Medulla oblongata (tissue), 1 donor: ENCODE data around the gene GAPVD1.
"Not testable (repeated sequence)": the region's sequence is repeated elsewhere in the genome, so short reads cannot be mapped to it uniquely, and the experiment has no call there.

Source experiments
- DNase-seq: peaks from one replicate; pipeline ENCODE4 v3.0.0-alpha.2; 2015; ENCODE audit errors: extremely low spot score

The GAPVD1 gene

DNA sequence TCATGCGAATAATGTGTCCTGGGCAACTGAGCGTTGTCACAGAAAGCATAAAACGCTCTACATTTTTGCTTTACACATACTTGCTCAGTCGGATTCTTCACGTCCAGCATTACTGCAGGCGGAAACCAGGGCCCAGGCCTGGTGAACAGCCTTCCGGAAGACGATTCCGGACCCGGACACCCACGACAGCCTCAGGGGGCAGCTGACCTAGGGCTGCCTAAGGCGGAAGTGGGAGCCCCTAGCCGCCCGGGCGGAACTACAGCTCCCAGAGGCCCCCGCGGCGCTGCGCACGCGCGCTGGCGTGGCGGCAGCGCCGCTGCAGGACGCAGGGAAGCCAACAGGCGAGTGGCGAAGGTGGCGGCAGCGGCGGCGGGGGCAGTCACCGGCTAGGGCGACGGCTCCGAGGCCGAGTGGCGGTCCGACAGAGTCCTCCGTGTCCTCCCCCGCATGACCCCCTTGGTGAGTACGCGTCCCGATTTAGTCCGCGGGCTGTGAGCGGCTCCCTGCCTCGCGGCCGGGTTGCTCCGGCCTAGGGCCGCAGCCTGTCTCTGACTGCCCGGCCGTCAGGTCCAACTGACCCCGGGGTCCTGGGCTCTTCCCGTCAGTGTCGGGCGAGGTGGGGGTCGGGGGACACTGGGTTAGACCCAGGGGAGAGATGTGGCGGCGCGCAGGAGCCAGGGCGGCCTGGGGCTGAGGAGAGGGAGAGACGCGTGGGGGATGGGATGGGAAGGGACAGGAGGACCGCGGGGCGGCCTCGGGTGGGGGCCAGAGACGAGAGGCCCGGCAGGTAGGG is at the start of gene GAPVD1:
TSS of gene GAPVD1 (plus strand) at position 326 of the 793 bp plus-strand sequence. CDS start 37,096 bp downstream, outside the sequence.
- peak; percentile 93 for DNase-seq

DNA sequence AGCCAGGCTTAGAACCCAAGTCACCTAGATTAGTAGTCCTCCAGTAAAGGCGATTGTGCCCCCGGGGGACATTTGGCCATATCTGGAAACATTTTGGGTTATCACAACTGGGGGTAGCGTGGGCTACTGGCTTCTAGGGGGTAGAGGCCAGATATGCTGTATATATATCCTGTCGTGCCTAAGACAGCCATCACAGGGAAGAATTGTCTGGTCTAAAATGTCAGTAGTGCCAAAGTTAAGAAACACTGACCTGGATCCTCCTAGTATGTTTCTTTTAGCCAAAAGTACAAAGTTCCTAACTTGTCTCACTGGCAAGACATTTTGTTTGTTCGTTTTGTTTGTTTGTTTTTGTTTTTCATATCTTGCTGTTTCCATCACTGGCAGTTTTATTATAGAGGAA is 47.4 kb upstream of the GAPVD1 start:
- no peak for DNase-seq

DNA sequence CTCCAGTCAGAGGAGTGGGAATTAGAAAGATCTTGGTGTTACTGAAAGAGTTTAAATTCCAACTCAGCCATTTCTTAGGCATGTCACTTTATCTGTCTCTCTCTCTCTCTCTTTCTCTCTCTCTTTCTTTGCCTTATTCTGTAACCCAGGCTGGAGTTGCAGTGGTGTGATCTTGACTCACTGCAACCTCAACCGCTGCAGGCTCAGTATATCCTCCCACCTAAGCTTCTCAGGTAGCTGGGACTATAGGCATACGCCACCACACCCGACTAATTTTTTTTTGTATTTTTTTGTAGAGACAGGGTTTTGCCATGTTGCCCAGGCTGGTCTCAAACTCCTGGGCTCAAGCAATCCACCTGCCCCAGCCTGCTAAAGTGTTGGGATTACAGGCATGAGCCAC is 43.0 kb upstream of the GAPVD1 start:
- no peak for DNase-seq

GRCh38 chr9:125224858-125225257 is 36.8 kb upstream of the GAPVD1 start:
- DNase-seq: not testable (repeated sequence)

- peak; percentile 28 for DNase-seq
These were observed 33.9 kb upstream of the GAPVD1 start for GRCh38 chr9:125227761-125228160.

DNA sequence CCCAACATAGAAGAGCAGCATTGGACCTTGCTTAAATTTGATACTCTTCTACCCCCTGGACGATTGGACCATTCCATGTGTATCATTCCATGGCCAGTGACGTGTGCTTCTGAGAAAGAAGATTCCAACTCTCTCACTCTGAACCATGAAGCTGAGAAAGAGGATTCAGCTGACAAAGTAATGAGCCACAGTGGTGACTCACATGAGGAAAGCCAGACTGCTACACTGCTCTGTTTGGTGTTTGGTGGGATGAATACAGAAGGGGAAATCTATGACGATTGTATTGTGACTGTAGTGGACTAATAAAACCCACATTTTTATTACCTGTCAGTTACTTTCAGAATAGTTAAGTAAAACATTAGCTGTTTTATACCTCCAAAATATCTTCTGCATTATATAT is 27.9 kb upstream of the GAPVD1 start:
- DNase-seq: no peak

DNA sequence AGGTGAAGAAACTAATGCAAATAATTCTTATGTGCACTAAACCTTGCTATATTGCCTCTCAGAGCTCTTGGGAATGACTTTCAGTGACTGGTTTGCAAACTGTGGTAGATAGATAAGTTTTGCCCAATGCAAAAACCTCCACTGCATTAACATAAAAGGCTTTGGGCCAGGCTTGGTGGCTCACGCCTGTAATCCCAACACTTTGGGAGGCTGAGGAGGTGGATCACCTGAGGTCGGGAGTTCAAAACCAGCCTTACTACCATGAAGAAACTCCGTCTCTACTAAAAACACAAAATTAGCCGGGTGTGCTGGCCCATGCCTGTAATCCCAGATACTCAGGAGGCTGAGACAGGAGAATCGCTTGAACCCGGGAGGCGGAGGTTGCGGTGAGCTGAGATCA is 27.5 kb upstream of the GAPVD1 start:
- DNase-seq: not testable (repeated sequence)

GRCh38 chr9:125235804-125236519 is 25.7 kb upstream of the GAPVD1 start:
- no peak for DNase-seq

GRCh38 chr9:125236520-125237159 is 25.0 kb upstream of the GAPVD1 start:
- DNase-seq: not testable (repeated sequence)

- no peak for DNase-seq
These were observed 23.3 kb upstream of the GAPVD1 start for GRCh38 chr9:125238127-125238914.

GRCh38 chr9:125238915-125239446 is 22.6 kb upstream of the GAPVD1 start:
- no peak for DNase-seq

DNA sequence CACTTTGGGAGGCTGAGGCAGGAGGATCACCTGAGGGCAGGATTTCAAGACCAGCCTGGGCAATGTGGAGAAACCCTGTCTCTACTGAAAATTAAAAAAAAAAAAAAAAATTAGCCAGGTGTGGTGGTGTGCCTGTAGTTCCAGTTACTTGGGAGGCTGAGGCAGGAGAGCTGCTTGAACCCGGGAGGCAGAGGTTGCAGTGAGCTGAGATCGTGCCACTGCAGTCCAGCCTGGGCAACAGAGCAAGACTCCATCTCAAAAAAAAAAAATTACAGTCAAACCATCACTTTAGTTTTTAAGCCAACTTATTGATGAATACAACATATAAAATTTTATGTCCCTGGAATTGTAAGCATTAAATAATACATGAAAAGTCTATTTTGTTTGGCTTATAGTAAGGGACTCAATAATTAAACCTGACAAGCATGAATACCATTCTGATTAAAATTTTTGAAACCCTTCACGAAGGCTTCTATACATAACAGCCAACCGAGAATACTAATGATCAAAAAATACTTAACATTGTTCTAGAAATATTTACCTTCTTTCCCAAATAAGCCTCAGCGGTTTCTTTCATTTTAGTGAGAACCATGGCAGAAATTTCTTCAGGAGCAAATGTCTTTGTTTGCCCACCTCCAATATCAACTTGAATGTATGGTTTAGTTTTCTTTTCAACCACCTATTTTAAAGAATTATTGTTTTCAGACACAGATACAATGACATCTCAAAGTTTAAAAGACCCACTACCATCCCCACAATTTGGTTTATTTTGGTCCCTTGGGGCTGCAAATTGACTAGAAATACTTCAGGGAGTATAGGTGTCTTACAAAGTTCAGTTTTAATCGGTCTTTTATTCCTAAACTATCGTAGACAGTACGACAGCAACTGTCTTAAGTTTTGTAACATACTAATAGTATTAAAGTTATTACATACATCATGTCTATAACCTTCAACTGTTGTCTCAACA is 21.7 kb upstream of the GAPVD1 start:
- no peak for DNase-seq

DNA sequence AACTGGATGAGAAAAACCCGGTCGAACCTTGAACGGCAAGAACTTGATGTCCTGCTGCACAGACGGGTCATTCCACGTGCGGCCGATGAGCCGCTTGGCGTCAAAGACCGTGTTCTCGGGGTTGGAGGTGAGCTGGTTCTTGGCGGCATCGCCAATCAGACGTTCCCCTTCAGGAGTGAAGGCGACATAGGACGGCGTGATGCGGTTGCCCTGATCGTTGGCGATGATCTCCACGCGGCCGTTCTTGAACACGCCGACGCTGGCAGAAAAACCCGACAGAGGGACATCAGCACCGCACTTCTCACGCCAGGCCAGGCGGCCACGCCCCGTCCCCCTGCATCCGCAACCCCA is 21.0 kb upstream of the GAPVD1 start:
- peak; percentile 20 for DNase-seq

- DNase-seq: peak; percentile 100
These were observed 20.4 kb upstream of the GAPVD1 start, which contains the start of gene HSPA5 for GRCh38 chr9:125241000-125241862. HSPA5 (minus strand) TSS chr9:125241343; CDS start chr9:125241126, 217 bp downstream.

- no peak for DNase-seq
These were observed 19.5 kb upstream of the GAPVD1 start for GRCh38 chr9:125241863-125242739.

DNA sequence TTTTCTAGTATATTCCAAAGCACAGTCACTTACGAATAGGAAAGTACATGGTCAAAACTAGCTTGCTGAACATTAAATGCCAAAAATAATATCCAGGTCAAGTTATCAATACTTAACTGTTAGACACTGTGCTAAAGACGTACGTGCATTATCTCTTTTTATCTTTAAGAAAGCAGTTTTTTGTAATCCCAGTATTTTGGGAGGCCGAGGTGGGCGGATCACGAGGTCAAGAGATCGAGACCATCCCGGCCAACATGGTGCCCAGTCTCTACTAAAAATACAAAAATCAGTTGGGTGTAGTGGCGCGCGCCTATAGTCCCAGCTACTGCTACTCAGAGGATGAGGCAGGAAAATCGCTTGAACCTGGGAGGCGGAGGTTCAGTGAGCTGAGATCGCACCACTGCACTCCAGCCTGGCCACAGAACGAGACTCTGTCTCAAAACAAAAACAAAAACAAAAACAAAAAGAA is 17.8 kb upstream of the GAPVD1 start:
- DNase-seq: no peak

DNA sequence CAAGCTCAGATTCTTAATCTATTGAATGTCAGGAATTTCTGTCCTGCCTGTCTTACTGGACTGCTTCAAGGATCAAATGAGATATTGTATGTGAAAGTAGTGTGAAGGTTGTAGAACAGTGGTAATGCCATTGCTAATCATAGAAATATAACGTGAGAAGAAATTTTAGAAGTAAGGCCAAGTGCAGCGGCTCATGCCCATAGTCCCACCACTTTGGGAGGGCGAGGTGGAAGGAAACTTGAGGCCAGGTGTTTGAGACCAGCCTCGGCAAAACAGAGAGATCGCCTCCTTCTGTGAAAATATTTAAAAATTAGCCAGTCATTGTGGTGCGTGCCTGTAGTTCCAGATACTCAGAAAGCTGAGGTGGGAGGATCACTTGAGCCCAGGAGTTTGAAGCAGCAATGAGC is 15.4 kb upstream of the GAPVD1 start:
- DNase-seq: no peak

DNA sequence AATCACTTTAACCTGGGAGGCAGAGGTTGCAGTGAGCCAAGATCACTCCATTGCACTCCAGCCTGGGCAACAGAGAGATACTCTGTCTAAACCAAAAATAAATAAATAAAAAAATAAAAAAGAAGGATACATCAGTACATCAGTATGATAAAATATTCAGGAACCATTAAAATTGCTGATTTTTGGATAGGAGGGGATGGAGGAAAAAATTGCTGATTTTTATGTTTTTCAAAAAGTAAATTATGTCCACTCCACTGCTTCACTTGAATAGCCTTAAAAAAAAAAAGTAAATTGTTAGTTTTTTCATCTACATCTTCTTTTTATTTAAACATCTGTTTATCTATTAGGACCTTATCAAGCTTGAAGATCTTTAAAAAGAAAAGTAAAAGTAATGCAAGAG is 7.4 kb upstream of the GAPVD1 start:
- DNase-seq: no peak
